HepG2 (cell line): ENCODE results near the gene DNTTIP2. TPM values are rescaled to one million over a fixed set of nuclear protein-coding genes. Genes with fewer than 3 reads are reported as not detected.

Source experiments
- AHR ChIP-seq: IDR thresholded peaks from 2 replicates; pipeline ENCODE4 v1.6.1; 2018; ENCODE audit warnings: missing genetic modification reagents, missing compliant biosample characterization
- GMEB1 ChIP-seq: sonication (generic); formaldehyde crosslinking; IDR thresholded peaks from 2 replicates; pipeline ENCODE4 v1.5.1; 2020; ENCODE audit warnings: missing genetic modification reagents, mild to moderate bottlenecking, borderline replicate concordance
- GTF2F1 ChIP-seq: fragments of 150-350 bp; IDR thresholded peaks from 2 replicates; pipeline ENCODE4 v1.6.1; 2014; ENCODE audit warnings: low read length
- JDP2 ChIP-seq: sonication (generic); formaldehyde crosslinking; IDR thresholded peaks from 2 replicates; pipeline ENCODE4 v1.8.1; 2022; ENCODE audit warnings: missing genetic modification reagents, borderline replicate concordance
- KLF16 ChIP-seq, 2 experiments: sonication (generic) in 1 of 2; formaldehyde crosslinking in 1 of 2; IDR thresholded peaks; 2 replicates each; pipeline versions ENCODE4 v1.6.1 to v1.8.0; 2016 to 2023; ENCODE audit warnings: missing genetic modification reagents in 2 of 2, missing compliant biosample characterization in 1 of 2
- PAX8 ChIP-seq: sonication (generic); formaldehyde crosslinking; IDR thresholded peaks from 2 replicates; pipeline ENCODE4 v1.8.0; 2022; ENCODE audit warnings: mild to moderate bottlenecking, missing genetic modification reagents, borderline replicate concordance
- RARA ChIP-seq: IDR thresholded peaks from 2 replicates; pipeline ENCODE4 v1.6.1; 2016; ENCODE audit warnings: missing genetic modification reagents, missing compliant biosample characterization
- SALL1 ChIP-seq: sonication (generic); formaldehyde crosslinking; IDR thresholded peaks from 2 replicates; pipeline ENCODE4 v1.8.0; 2022; ENCODE audit warnings: mild to moderate bottlenecking, missing genetic modification reagents
- SETDB1 ChIP-seq: sonication (generic); formaldehyde crosslinking; IDR thresholded peaks from 2 replicates; pipeline ENCODE4 v1.5.1; 2020; ENCODE audit warnings: missing genetic modification reagents, mild to moderate bottlenecking, borderline replicate concordance
- STAG1 ChIP-seq: sonication (generic); formaldehyde crosslinking; IDR thresholded peaks from 2 replicates; pipeline ENCODE4 v1.4.0; 2020; ENCODE audit warnings: missing genetic modification reagents
- U2AF2 ChIP-seq: fragments of 200-400 bp; formaldehyde crosslinking; IDR thresholded peaks from 2 replicates; pipeline ENCODE4 v1.6.1; 2017; ENCODE audit warnings: low read depth, mild to moderate bottlenecking, low read length
- ZC3H13 ChIP-seq: sonication (generic); formaldehyde crosslinking; IDR thresholded peaks from 2 replicates; pipeline ENCODE4 v1.8.1; 2023; ENCODE audit warnings: mild to moderate bottlenecking, missing genetic modification reagents, moderate library complexity
- ZFP82 ChIP-seq: sonication (generic); formaldehyde crosslinking; IDR thresholded peaks from 2 replicates; pipeline ENCODE4 v1.5.1; 2020; ENCODE audit warnings: mild to moderate bottlenecking, missing genetic modification reagents, borderline replicate concordance
- ZNF263 ChIP-seq: sonication (generic); formaldehyde crosslinking; IDR thresholded peaks from 2 replicates; pipeline ENCODE4 v1.4.0; 2020; ENCODE audit warnings: missing genetic modification reagents
- ZNF431 ChIP-seq: sonication (generic); formaldehyde crosslinking; IDR thresholded peaks from 2 replicates; pipeline ENCODE4 v1.9.0; 2022; ENCODE audit warnings: missing genetic modification reagents, low read depth, mild to moderate bottlenecking, borderline replicate concordance
- ZNF660 ChIP-seq: sonication (generic); formaldehyde crosslinking; IDR thresholded peaks from 2 replicates; pipeline ENCODE4 v1.5.1; 2020; ENCODE audit warnings: mild to moderate bottlenecking, low read depth, missing genetic modification reagents, borderline replicate concordance
- polyA plus RNA-seq, 8 experiments: library from polyadenylated mRNA; depleted of rRNA in 3 of 8; stranded (reverse) in 7 of 8; unstranded in 1 of 8; fragments of >200 nt; fragmentation: Illumina TruSeq in 4 of 8; extraction: Trizol in 4 of 8; gene quantifications; 2 replicates each; pipeline versions ENCODE4 v1.2.1 to v1.2.3, GENCODE V29; 2011 to 2016; ENCODE audit warnings: low read depth in 4 of 8, missing spikeins in 1 of 8, mixed read lengths in 1 of 8; ENCODE audit not compliant: insufficient read depth in 1 of 8
- total RNA-seq, 5 experiments: library from RNA; depleted of rRNA; stranded (reverse); fragments of >200 nt; fragmentation: Illumina TruSeq; extraction: Trizol; gene quantifications; 2 replicates each; pipeline ENCODE4 v1.2.3, GENCODE V29; 2016; ENCODE audit warnings: low read depth in 1 of 5
- TF ChIP-seq, protein P1 (sequence below): sonication (generic); formaldehyde crosslinking; IDR thresholded peaks from 2 replicates; pipeline ENCODE4 v1.5.0; 2020; ENCODE audit warnings: mild to moderate bottlenecking, missing genetic modification reagents
- TF ChIP-seq, protein P2 (sequence below): sonication (generic); formaldehyde crosslinking; IDR thresholded peaks from 2 replicates; pipeline ENCODE4 v1.5.1; 2020; ENCODE audit warnings: mild to moderate bottlenecking, missing genetic modification reagents, moderate library complexity
- TF ChIP-seq, protein P3 (sequence below): sonication (generic); formaldehyde crosslinking; IDR thresholded peaks from 2 replicates; pipeline ENCODE4 v1.9.0; 2021; ENCODE audit warnings: missing genetic modification reagents, mild to moderate bottlenecking, borderline replicate concordance
- TF ChIP-seq, protein P4 (sequence below): sonication (generic); formaldehyde crosslinking; IDR thresholded peaks from 2 replicates; pipeline ENCODE4 v1.4.0; 2020; ENCODE audit warnings: mild to moderate bottlenecking, low read depth, missing genetic modification reagents

Gene DNTTIP2
- total and polyA plus RNA-seq, 2 of the 13 experiments (the other 11 are each of a cell fraction or from before 2014, with no cell fraction given), result 11.4 to 63.3 TPM

- TF ChIP-seq PAX8 (no peak), AHR (no peak), ZC3H13 (CRISPR knock-in tag) (no peak), RARA (CRISPR knock-in tag) (peak; percentile 74), ZFP82 (no peak), STAG1 (CRISPR knock-in tag) (0 out of 2 replicates have a peak, but pooled peaks have one; percentile 21), JDP2 (CRISPR knock-in tag) (no peak), GMEB1 (CRISPR knock-in tag) (no peak), KLF16 (CRISPR knock-in tag; IDR thresholded peaks at IDR 0.05) (peak in 1 of 2 experiments; percentile 77; a peak in 2 of 4 replicates), ZNF431 (CRISPR knock-in tag) (0 out of 2 replicates have a peak, but pooled peaks have one; percentile 68), SETDB1 (CRISPR knock-in tag) (no peak), ZNF263 (CRISPR knock-in tag) (peak; percentile 79), GTF2F1 (no peak), SALL1 (peak; percentile 99), U2AF2 (no peak), ZNF660 (CRISPR knock-in tag) (no peak)
- TF ChIP-seq, protein P1, sequence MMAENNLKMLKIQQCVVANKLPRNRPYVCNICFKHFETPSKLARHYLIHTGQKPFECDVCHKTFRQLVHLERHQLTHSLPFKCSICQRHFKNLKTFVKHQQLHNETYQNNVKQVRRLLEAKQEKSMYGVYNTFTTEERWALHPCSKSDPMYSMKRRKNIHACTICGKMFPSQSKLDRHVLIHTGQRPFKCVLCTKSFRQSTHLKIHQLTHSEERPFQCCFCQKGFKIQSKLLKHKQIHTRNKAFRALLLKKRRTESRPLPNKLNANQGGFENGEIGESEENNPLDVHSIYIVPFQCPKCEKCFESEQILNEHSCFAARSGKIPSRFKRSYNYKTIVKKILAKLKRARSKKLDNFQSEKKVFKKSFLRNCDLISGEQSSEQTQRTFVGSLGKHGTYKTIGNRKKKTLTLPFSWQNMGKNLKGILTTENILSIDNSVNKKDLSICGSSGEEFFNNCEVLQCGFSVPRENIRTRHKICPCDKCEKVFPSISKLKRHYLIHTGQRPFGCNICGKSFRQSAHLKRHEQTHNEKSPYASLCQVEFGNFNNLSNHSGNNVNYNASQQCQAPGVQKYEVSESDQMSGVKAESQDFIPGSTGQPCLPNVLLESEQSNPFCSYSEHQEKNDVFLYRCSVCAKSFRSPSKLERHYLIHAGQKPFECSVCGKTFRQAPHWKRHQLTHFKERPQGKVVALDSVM (CRISPR knock-in tag), result peak; percentile 100
- TF ChIP-seq, protein P2, sequence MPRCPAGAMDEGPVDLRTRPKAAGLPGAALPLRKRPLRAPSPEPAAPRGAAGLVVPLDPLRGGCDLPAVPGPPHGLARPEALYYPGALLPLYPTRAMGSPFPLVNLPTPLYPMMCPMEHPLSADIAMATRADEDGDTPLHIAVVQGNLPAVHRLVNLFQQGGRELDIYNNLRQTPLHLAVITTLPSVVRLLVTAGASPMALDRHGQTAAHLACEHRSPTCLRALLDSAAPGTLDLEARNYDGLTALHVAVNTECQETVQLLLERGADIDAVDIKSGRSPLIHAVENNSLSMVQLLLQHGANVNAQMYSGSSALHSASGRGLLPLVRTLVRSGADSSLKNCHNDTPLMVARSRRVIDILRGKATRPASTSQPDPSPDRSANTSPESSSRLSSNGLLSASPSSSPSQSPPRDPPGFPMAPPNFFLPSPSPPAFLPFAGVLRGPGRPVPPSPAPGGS, result 0 out of 2 replicates have a peak, but pooled peaks have one; percentile 79
- TF ChIP-seq, protein P3, sequence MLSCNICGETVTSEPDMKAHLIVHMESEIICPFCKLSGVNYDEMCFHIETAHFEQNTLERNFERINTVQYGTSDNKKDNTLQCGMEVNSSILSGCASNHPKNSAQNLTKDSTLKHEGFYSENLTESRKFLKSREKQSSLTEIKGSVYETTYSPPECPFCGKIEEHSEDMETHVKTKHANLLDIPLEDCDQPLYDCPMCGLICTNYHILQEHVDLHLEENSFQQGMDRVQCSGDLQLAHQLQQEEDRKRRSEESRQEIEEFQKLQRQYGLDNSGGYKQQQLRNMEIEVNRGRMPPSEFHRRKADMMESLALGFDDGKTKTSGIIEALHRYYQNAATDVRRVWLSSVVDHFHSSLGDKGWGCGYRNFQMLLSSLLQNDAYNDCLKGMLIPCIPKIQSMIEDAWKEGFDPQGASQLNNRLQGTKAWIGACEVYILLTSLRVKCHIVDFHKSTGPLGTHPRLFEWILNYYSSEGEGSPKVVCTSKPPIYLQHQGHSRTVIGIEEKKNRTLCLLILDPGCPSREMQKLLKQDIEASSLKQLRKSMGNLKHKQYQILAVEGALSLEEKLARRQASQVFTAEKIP, result no peak
- TF ChIP-seq, protein P4, sequence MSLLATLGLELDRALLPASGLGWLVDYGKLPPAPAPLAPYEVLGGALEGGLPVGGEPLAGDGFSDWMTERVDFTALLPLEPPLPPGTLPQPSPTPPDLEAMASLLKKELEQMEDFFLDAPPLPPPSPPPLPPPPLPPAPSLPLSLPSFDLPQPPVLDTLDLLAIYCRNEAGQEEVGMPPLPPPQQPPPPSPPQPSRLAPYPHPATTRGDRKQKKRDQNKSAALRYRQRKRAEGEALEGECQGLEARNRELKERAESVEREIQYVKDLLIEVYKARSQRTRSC (CRISPR knock-in tag), result no peak
These were observed 51.2 kb downstream of the DNTTIP2 start (continued) for GRCh38 chr1:93827633-93828366.
